Bronchial smooth muscle cell (primary cell): ENCODE results near the gene HCFC1R1. TPM values are rescaled to one million over a fixed set of nuclear protein-coding genes. Genes with fewer than 3 reads are reported as not detected.

Experiments used
- total RNA-seq: library from RNA; depleted of rRNA; stranded (reverse); fragments of >200 nt; gene quantifications from 2 replicates; pipeline ENCODE4 v1.2.1, GENCODE V29; 2014

Gene HCFC1R1, protein sequence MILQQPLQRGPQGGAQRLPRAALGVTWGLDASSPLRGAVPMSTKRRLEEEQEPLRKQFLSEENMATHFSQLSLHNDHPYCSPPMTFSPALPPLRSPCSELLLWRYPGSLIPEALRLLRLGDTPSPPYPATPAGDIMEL
- total RNA-seq, result 16.8 and 30.7 TPM in 2 replicates

DNA sequence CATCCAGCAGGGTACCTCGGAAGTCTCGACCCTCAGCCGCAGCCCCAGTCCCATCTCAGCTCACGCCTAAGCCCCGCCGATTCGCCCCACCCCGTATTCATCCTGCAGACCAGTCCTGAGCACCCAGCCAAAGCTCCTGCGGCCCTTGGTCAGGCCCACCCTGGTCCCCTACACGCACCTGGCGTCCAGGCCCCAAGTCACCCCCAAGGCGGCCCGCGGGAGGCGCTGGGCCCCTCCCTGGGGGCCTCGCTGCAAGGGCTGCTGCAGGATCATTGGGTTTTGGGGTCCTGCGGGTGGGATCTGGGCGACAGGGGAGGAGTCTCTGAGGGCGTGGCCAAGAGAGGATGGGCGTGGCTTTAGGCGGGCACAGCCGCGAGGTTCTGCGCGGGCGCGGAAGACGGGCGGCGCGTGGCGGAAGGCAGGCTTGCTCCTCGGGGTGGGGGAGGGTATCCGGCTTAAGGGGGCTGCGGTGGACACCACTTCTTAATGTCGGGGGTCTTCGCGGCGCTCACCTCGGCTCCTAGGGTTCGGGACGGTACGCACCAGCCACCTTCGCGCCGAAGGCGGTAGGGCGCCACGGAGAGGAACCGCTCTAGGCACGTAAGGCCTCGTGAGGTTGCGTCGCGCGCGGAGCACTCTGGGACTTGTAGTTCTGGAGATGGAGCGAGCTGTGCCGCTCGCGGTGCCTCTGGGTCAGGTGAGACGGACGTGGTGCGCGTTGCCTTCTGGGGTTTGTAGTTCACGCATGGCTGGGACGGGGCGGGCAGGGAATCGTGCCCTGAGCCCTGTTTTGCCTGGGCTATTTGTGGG is at the start of gene HCFC1R1, which contains the start of gene THOC6:
Gene HCFC1R1 (minus strand): TSS at position 274 of the 810 bp plus-strand sequence. CDS start 1 bp downstream, at position 273.
Gene THOC6 (plus strand): TSS at position 367 of the 810 bp plus-strand sequence. CDS start 292 bp downstream, at position 659.

DNA sequence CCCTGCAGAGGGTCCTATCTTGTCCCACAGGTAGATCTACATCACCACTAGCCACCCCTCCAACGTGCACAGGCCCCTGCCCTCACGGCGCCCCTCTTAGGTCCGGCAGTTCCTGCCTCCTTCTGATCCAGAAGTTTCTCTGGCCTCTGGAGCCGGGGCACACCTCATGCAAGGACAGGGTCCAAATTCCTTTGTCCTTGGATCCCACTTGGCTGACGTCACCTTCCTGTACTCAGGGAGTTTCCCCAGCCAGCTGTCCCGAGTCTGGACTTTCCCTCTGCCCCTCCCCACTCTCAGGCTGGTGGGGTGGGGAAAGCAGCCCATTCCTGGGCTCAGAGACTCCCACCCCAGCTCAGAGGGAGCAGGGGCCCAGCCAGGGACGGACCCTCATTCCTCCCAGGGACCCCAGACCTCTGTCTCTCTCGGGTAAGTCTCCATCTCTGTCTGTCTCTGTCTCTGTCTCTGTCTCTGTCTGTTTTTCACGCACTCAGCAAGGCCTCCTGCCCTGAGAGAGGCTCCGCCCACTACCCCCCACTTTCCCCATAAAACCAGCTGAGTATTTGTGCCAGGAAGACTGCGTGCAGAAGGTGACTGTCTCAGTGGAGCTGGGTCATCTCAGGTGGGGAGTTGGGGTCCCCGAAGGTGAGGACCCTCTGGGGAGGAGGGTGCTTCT is 41.5 kb upstream of the HCFC1R1 start, which contains the start of gene IL32:
Gene IL32 (plus strand): TSS at position 572 of the 673 bp plus-strand sequence. CDS start 172 bp downstream, outside the sequence.

DNA sequence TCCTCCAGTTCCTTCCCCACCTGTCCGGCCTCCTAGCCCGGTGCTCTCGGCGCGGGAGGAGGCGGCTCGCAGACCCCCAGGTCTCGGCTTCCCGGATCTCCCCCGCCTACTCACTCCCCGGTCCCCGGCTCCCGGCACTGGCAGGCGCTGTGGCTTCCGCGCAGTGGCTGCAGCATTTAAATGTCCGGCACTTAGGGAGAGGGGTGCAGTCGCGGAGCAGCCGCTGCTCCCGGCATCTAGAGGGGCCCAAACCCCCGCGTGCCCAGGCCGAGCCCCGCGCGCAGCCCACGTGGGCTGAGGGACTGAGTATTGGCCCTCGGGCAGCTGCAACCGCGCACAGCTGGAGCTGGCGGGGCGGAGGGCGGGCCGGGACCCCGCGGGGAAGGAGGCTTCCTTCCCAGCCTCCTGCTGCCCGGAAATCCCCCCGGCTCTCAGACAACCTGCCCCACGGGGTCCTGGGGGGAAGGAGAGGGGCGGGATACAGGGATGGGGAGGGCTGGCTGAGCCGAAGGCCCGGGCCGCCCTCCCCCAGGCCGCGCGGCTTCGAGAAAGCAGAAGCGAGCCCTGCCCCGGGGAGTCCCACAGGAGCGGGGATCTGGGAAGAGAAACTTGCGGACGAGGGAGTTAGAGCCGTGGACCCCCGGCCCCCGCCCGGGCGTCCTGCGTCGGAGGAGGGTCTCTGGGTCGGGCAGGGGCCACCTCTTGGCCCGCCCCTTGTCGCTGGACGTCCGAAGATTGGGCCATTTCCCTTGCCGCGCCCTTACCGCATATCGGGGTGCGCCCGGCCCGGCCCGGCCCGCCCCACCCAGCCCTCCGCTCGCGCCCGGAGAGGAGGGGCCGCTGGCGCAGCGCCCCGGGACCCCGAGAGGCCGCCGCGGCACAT is 22.3 kb upstream of the HCFC1R1 start, which contains the start of gene MMP25:
Gene MMP25 (plus strand): TSS at position 804 of the 883 bp plus-strand sequence. CDS start 357 bp downstream, outside the sequence.

DNA sequence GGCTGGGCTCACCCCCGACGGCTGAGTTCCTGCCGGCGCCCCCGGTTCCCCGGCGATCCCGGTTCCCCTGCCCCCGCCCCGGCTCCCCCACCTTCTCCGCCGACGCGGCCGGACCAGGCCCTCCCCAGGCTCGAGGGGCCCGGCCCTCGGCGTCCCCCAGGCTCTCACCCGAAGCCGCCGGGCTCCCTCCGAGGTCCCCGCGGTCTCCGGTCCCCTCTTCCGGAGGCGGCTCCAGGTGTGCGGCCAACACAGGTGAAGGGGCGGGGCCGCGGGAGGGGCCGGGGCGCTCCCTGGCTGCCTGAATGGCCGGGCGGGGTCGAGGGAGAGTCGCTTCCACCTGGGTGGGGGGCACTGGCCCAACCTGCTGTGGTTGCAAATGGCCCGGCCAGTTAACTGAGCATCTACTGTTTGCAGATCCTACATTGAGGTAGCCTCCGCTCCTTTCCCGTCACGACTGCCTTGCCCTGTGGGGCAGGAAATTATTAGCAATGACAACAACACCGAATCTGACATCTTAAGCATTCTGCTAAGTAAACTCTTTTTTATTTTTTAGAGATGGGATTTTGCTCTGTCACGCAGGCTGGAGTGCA is 13.1 kb upstream of the HCFC1R1 start, which contains the start of gene BICDL2:
Gene BICDL2 (minus strand): TSS at position 219 of the 590 bp plus-strand sequence. CDS start 1,448 bp downstream, outside the sequence.

DNA sequence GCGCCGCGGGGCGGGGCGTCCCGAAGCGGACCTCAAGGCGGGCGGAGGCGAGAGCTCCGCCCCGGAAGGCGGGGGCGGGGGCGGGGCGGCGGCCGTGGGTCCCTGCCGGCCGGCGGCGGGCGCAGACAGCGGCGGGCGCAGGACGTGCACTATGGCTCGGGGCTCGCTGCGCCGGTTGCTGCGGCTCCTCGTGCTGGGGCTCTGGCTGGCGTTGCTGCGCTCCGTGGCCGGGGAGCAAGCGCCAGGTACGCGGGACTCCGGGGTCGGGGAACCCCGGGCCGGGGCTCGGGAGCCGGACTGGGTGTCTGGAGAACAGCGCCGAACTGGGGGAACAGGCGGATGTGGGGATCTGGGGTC is 3.5 kb downstream of the HCFC1R1 start, which contains the start of gene TNFRSF12A:
Gene TNFRSF12A (plus strand): TSS at position 122 of the 357 bp plus-strand sequence. CDS start 30 bp downstream, at position 152.

DNA sequence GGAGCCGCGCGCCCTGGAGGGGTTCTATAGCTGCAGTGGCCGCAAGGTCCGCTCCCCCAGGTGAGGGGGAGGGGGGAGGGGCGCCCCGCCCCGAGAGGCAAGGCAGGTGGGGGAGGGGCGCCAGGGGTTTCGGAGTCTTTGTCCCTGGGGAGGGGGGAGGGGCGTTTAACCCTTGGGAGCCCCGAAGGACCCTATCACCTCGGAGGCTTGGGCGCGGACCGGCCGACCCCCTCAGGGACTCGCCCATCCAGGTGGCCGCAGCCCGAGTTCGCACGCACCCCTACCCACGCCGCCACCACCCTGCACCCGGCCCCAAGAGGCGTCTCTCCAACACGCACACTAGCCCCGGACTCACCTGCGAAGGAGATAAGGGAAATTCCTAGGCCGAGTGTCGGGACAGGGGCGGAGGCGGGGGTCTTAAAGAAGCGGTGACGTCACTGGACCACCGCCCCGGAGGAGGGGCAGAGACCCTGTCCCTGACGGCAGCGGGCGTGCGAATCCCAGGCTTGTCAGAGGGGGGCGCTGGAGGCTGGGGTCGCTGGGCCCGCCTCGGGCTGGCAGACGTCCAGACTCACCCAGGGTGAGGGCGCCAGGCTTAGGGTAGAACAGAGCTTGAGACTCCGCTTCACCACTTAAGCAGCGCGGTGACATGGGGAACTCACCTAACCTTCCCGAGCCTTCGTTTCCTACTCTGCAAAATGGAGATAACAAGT is 5.8 kb downstream of the HCFC1R1 start, which contains the start of gene CLDN6:
Gene CLDN6 (minus strand): TSS at position 390 of the 713 bp plus-strand sequence. CDS start 2,162 bp downstream, outside the sequence.

DNA sequence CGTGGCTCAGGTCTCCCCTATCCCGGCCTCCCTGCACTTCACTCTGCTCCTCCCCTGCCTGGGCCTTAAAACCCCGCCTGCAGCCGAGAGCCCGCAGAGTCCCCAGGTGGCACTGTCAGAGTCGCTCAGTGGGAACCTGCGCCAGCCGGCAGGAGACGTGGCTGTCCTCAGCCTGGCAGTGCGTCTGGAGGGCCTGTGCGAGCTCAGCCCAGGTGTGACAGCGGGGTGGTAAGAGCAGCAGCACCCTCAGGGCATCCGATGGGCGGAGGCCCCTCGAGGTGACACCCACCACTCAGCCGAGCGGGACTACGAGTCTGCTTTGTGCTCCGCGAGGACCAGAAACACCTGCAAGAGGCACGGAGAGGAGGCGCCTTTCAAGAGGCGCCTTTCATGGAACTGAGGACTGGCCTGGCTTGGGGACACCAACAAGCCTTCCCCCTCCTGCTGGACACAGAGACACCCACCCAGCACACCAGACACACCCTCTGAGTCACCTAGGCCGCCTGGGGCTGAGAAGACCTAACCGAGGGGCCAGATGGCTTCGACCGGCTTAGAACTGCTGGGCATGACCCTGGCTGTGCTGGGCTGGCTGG is 10.8 kb downstream of the HCFC1R1 start, which contains the start of gene CLDN9:
Gene CLDN9 (plus strand): TSS at position 96 of the 593 bp plus-strand sequence. CDS start 440 bp downstream, at position 536.

DNA sequence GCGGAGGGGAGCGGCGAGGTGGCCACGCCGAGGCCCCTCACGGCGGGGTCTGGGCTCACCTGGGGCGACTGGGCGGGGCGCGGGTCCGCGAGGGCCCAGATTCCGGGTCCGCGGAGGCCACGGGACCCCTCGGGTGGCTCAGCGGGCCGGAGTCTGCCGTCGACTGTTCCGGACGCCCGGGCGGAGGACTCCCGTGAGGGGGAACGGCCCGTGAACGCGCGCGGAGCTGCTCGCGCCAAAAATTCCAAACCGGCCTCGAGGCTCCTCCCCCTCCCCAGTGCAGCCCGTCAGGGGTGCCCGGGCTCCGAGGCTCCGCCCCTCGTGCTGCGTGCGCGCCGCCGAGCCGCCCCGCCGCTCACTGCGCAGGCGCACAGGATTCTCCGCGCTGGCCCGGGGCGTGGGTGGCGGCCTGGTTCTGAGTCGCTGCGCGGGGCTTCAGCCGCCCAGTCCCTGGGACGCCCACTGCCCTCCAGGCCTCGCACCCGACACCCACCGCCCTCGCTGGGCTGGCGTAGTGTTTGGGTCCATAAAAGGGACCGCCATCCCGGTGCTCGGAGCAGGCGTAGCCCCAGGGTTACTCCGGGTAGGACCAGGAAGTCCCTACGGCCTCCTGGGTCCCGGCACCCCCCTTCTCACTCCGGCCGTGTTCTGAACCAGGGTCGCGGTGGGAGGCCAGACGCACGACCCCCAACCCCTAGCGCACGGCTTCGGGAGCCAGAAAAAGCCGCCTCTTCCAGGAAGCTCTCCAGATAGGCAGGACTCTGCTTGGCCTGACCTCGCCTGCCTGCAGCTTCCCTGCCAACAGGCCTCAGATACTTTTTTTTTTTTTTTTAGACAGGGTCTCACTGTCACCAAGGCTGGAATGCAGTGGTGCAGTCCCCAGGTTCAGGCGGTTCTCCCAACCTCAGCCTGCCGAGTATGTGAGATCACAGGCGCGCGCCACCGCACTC is 43.2 kb downstream of the HCFC1R1 start, which contains the start of gene PKMYT1:
Gene PKMYT1 (minus strand): TSS at position 220 of the 950 bp plus-strand sequence. CDS start 789 bp downstream, outside the sequence.

Other genes with a start within 250 kb of the HCFC1R1 start
- 762 and 829 TPM in 2 replicates for gene ELOB, start 246.7 kb downstream of the HCFC1R1 start, total RNA-seq
- gene PRSS33, start 236.4 kb downstream of the HCFC1R1 start, total RNA-seq, result not detected in 2 replicates
- not detected in 2 replicates for gene PRSS41, start 225.5 kb downstream of the HCFC1R1 start, total RNA-seq
- 1.6 TPM in 1 of 2 replicates, not detected in the other for gene PRSS21, start 206.7 kb downstream of the HCFC1R1 start, total RNA-seq
- 0.16 TPM in 1 of 2 replicates, not detected in the other for gene ZG16B, start 193.6 kb downstream of the HCFC1R1 start, total RNA-seq
- gene PRSS22, start 165.8 kb downstream of the HCFC1R1 start, total RNA-seq, result not detected in 2 replicates
- gene FLYWCH2, start 140.7 kb downstream of the HCFC1R1 start, total RNA-seq, result 47.5 and 62.6 TPM in 2 replicates
- gene FLYWCH1, start 112.0 kb downstream of the HCFC1R1 start, total RNA-seq, result 38.0 and 47.9 TPM in 2 replicates
- gene KREMEN2, start 59.7 kb downstream of the HCFC1R1 start, total RNA-seq, result under 0.01 TPM in 1 of 2 replicates, not detected in the other
- gene PAQR4, start 54.6 kb downstream of the HCFC1R1 start, total RNA-seq, result 0.79 and 1.1 TPM in 2 replicates
- 1.1 TPM in 1 of 2 replicates, not detected in the other for gene PKMYT1, start 43.5 kb downstream of the HCFC1R1 start, total RNA-seq
- under 0.01 TPM in 1 of 2 replicates, not detected in the other for gene CLDN9, start 11.0 kb downstream of the HCFC1R1 start, total RNA-seq
- gene CLDN6, start 5.8 kb downstream of the HCFC1R1 start, total RNA-seq, result 0.09 and 0.16 TPM in 2 replicates
- 49.5 and 111 TPM in 2 replicates for gene TNFRSF12A, start 3.6 kb downstream of the HCFC1R1 start, total RNA-seq
- gene THOC6, start 93 bp upstream of the HCFC1R1 start, total RNA-seq, result 17.8 and 20.2 TPM in 2 replicates
- gene BICDL2, start 13.0 kb upstream of the HCFC1R1 start, total RNA-seq, result 0.17 and 0.32 TPM in 2 replicates
- under 0.01 TPM in 1 of 2 replicates, not detected in the other for gene MMP25, start 22.6 kb upstream of the HCFC1R1 start, total RNA-seq
- 2.7 and 5.2 TPM in 2 replicates for gene IL32, start 41.7 kb upstream of the HCFC1R1 start, total RNA-seq
- not detected in 2 replicates for gene ZSCAN10, start 75.4 kb upstream of the HCFC1R1 start, total RNA-seq
- 12.1 and 14.3 TPM in 2 replicates for gene ZNF205, start 88.6 kb upstream of the HCFC1R1 start, total RNA-seq
- gene ZNF213, start 111.1 kb upstream of the HCFC1R1 start, total RNA-seq, result 3.2 and 5.0 TPM in 2 replicates
- not detected in 2 replicates for gene OR1F1, start 164.3 kb upstream of the HCFC1R1 start, total RNA-seq
- 6.0 and 6.3 TPM in 2 replicates for gene ZNF200, start 211.2 kb upstream of the HCFC1R1 start, total RNA-seq
- gene MEFV, start 232.7 kb upstream of the HCFC1R1 start, total RNA-seq, result under 0.01 and 0.09 TPM in 2 replicates